NCI-H2029 (cell line): Measurements from ENCODE around the gene COL16A1.
A peak's percentile ranks its signal among the peaks of the same experiment; 100 is the strongest.

Source experiments
- DNase-seq: peaks from one replicate; lab custom pipeline; 2025; lab: John Stamatoyannopoulos, UW

Gene COL16A1

DNA sequence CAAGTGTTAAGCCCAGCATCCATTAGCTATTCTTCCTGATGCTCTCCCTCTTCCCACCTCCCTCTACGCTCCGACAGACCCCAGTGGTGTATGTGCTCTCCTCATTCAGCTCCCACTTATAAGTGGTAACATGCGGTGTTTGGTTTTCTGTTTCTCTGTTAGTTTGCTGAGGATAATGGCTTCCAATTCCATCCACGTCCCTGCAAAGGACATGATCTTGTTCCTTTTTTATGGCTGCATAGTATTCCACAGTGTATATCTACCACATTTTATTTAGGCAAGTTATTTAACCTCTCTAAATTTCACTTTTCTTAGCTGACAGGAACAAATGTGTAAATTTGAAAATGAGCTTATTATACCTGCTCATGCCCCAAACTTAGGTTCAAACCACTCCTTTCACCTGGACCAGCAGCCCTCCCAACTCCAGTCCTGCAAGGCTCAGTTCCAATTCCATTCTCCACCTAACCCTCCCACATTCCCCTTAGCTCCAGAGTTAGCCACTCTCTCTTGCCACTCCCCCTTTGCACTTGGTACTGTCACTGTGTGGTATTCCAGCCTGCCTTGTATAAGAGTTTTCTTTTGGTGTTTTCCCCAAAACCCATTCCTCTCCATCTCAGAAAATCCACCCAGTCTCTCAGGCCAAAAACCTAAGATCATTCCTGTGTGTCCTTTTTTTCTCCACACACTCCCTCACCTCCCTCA, 57.4 kb downstream of the COL16A1 start:
- DNase-seq, result no peak

DNA sequence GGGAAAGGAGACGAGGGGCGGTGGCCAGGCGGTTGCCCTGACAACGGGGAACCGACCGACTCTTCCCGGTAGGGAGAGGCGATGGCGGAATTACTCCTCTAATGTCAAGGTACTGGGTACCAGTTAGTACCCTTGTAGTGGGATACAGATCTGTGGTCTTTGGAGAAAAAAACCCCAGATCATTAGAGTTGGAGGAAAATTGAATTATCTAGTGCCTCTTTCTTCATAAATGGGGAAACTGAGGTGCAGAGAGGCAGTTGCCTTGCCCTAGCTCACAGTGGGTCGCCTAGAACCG, 58.6 kb downstream of the COL16A1 start:
- DNase-seq, result no peak

- DNase-seq, result peak; percentile 98
These were observed 59.1 kb downstream of the COL16A1 start, which contains the start of gene PEF1 for GRCh38 chr1:31644560-31645273. PEF1 (minus strand) TSS chr1:31644876; CDS start chr1:31644864, 12 bp downstream.

- DNase-seq, result no peak
These were observed 59.7 kb downstream of the COL16A1 start for GRCh38 chr1:31643976-31644559.

DNA sequence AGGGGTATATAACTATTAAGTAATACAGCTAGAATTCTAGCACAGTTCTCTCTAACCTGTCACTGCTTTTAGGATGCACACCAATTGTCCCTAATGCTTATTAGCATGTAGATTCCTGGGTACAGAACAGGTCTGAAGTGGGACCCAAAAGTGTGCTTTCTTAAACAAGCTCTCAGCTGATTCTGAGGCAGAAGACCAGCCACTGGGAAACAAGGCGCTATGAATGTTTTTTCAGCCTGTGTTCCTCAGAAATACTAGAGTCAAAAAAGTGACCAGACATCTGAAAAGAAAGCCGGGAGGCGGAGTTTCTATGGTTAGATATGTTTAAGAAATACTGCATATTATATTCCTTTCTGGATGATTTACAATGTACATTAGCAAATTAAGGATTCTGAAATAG, 60.9 kb downstream of the COL16A1 start:
- DNase-seq, result no peak

DNA sequence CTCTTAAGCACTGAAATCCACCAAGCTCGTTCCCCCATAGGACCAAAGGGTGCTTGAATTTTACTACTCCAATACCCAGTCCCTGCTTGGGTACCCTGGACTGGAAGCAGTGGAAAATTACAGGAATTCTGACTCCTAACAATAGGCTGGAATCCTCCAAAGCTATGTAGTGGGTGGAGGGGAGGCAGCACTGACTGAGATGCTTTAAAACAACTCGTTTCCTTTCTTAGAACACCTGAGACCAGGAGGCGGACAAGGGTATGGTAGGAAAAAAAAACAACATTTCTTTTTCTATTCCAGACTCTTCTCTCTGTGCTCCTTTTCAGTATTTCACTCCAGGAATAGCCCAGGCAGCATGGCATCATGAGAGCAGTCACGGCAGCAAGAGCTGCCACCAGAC, 61.5 kb downstream of the COL16A1 start:
- no peak for DNase-seq

- DNase-seq, result no peak
These were observed 62.9 kb downstream of the COL16A1 start for GRCh38 chr1:31640964-31641363.

- no peak for DNase-seq
These were observed 63.6 kb downstream of the COL16A1 start for GRCh38 chr1:31640179-31640578.

GRCh38 chr1:31639543-31639942, 64.3 kb downstream of the COL16A1 start:
- no peak for DNase-seq

- no peak for DNase-seq
These were observed 65.7 kb downstream of the COL16A1 start for GRCh38 chr1:31637915-31638673.

DNA sequence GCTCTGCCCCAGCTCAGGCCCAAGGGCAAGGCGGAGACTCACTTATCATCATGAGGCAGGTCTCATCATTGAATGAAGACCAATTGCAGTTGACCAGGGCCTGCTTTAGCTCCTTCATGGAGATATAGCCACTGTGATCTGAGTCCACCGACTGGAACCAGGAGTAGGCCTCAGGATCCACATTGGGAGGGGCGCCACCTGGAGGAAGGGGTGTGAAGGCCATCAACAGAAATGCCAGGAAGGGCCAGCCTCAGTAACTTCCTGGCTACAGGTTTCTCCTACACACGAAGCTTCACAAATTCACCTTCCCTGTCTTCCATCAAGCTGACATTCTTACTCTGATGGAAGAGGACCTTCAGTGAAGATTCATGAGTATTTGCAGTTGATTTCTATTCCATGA, 70.7 kb downstream of the COL16A1 start:
- no peak for DNase-seq

DNA sequence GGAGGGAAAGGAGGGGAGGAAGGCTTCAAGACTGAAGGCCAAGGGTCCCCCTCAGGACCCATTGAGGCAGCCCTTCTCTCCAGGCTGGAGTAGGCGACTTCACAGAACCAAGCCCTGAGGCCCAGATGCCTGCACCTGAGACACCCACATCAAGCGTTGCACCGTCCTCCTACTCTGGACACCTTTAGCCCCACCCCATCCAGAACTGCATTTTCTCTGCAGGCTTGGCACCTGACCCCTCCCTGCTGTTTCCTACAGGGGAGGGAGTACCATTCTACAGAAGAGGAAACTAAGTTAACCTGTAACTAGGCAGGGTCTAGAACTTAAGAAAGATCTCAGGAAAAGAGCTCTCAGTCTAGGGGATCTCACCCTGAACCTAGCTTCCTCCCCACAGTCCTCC, 71.2 kb downstream of the COL16A1 start:
- DNase-seq, result no peak

- no peak for DNase-seq
These were observed 74.8 kb downstream of the COL16A1 start for GRCh38 chr1:31628931-31629556.

GRCh38 chr1:31627930-31628559, 75.8 kb downstream of the COL16A1 start:
- DNase-seq, result peak; percentile 21

DNA sequence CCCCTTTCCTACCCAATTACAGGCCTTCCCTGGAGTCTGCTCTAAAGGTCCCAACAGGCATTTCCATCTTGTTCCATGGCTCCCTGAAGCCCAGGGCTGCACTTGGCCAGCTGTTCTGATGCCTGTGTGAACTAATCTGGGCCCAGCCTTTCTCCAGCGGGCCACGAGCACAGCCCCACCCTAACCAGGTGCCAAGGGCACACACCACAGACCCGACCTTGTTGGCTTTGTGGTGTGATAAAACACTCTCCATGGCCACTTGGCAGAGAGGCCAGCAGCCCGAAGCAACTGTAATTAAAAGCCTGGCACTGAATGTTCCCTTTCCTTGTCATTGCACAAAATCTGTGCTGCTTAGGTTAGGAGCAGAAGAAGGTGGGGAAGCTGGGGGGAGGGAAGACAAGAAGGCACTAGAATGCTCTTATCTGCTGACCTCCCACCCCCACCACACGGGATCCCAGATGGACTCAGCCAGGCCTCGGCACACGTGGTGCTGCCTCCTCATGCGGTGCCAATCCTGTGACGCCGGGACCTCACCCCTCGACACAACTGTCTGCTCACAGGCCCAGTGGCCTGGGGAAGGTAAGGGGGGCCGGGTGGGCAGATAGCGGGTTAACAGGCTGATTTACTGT, 76.4 kb downstream of the COL16A1 start:
- no peak for DNase-seq

- DNase-seq, result no peak
These were observed 77.3 kb downstream of the COL16A1 start for GRCh38 chr1:31626223-31627207.

GRCh38 chr1:31625561-31626222, 78.1 kb downstream of the COL16A1 start:
- no peak for DNase-seq

DNA sequence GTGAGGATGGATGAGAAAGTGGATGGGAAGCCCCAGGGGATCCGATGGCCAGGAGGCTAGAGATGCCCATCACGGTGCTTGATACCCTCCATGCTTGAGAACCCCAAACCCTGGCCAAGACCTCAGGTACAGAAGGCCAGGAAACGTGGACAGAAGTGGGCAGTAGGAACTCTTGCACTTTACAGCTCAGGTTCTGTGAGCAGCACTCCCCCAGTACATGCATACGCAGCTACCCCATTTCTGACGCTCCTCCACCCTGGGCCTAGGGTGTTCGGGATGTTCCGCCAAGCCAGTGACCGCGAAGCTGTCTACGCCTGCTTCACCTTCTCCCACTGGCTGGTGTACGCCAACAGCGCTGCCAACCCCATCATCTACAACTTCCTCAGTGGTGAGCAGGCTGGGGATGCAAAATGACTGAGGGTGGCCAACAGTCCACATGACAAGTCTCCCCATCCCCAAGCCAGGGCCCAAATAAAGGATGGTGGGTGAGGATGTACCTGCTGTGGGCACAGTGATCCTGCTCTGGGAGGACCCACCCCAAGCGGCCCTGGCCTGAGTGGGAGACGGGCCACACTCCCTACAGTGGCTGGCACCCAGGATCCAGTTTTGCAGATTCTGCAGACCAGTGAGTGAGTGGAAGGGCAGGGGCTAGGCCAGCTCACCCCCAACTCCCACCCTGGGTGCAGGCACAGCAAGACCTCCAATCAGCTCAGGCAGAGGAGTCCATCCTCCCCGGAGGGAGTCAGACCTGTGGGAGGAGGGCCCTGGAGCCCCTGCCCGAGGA, 78.9 kb downstream of the COL16A1 start:
- DNase-seq, result no peak

DNA sequence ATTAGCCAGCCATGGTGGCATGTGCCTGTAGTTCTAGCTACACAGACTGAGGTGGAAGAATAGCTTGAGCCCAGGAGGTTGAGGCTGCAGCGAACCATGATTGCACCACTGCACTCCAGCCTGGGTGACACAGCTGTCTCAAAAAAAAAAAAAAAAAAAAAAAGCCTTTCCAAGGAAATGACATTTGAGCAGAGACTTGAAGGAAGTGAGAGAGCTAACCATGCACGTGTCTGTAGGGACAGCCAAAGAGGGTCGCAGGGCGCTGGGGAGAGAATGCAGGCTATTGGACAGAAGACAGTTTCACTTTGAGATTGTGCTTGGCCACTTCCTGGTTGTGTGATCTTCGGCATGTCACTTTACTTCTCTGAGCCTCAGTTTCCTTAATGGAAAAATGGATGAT, 79.5 kb downstream of the COL16A1 start:
- no peak for DNase-seq
